NB4 (cell line): Measurements from ENCODE around the gene HSPBP1.

Experiments
- CTCF ChIP-seq: IDR thresholded peaks from one replicate; pipeline ENCODE4 v1.5.1; 2012; ENCODE audit warnings: low read depth, low read length
- MAX ChIP-seq: IDR thresholded peaks from 2 replicates; pipeline ENCODE4 v1.6.1; 2011; ENCODE audit warnings: low read depth, low read length
- POLR2A ChIP-seq: IDR thresholded peaks from 2 replicates; pipeline ENCODE4 v1.6.1; 2011; ENCODE audit warnings: mild to moderate bottlenecking; ENCODE audit not compliant: insufficient read length; ENCODE audit errors: extremely low read depth

GRCh38 chr19:55246462-55247451, 33.2 kb downstream of the HSPBP1 start:
- TF ChIP-seq POLR2A (no peak), CTCF (no peak), MAX (no peak)
